GM13976 (cell line): ENCODE results near the gene PRAMEF7.
"Not testable (repeated sequence)": the region's sequence is repeated elsewhere in the genome, so short reads cannot be mapped to it uniquely, and the experiment has no call there.

ENCODE experiments used
- DNase-seq: peaks from one replicate; pipeline ENCODE4 v3.0.0; 2012; ENCODE audit warnings: low spot score
- in situ Hi-C: fragments of 300-500 bp; cut with MboI; formaldehyde crosslinking; loops from one replicate; pipeline ENCODE4 v1.12.0; 2022; ENCODE audit warnings: low sequenced_read_pairs, mixed read lengths, inconsistent platforms; ENCODE audit not compliant: unreplicated experiment

Gene PRAMEF7

GRCh38 chr1:12916310-12916709 lies at the start of gene PRAMEF7:
TSS of gene PRAMEF7 (plus strand) at chr1:12916610. CDS start at chr1:12917693, 1,083 bp downstream.
- in situ Hi-C loops, DNase-seq: not testable (repeated sequence)

- DNase-seq, in situ Hi-C loops: not testable (repeated sequence)
Observed at GRCh38 chr1:12878453-12878852, 38.0 kb upstream of the PRAMEF7 start.

- in situ Hi-C loops, DNase-seq: not testable (repeated sequence)
Observed at GRCh38 chr1:12886101-12886500, 30.3 kb upstream of the PRAMEF7 start, which contains the start of gene PRAMEF4. TSS of gene PRAMEF4 (minus strand) at chr1:12886201. CDS start at chr1:12883394, 2,807 bp downstream.

- in situ Hi-C loops, DNase-seq: not testable (repeated sequence)
Observed at GRCh38 chr1:12898170-12898569, 18.2 kb upstream of the PRAMEF7 start, which contains the start of gene PRAMEF10. TSS of gene PRAMEF10 (minus strand) at chr1:12898270. CDS start at chr1:12895847, 2,423 bp downstream.

- DNase-seq, in situ Hi-C loops: not testable (repeated sequence)
Observed at GRCh38 chr1:12899186-12899585, 17.2 kb upstream of the PRAMEF7 start.

- DNase-seq, in situ Hi-C loops: not testable (repeated sequence)
Observed at GRCh38 chr1:12903793-12904572, 12.4 kb upstream of the PRAMEF7 start.

GRCh38 chr1:12921749-12922148 lies 5.3 kb downstream of the PRAMEF7 start:
- in situ Hi-C loops: not testable (repeated sequence)

GRCh38 chr1:12924368-12924767 lies 8.0 kb downstream of the PRAMEF7 start:
- DNase-seq, in situ Hi-C loops: not testable (repeated sequence)

More at GRCh38 chr1:12921749-12922148, 5.3 kb downstream of the PRAMEF7 start:
- DNase-seq: not testable (repeated sequence)

GRCh38 chr1:12947480-12947879 lies 31.1 kb downstream of the PRAMEF7 start, which contains the start of gene PRAMEF6:
TSS of gene PRAMEF6 (minus strand) at chr1:12947580. CDS start at chr1:12942518, 5,062 bp downstream.
- in situ Hi-C loops: not testable (repeated sequence)

More at GRCh38 chr1:12947480-12947879, 31.1 kb downstream of the PRAMEF7 start, which contains the start of gene PRAMEF6:
- not testable (repeated sequence) for DNase-seq
